CD4-positive, alpha-beta memory T cell (primary cell): ENCODE data around the gene MAGIX. TPM values are rescaled to one million over a fixed set of nuclear protein-coding genes. Genes with fewer than 3 reads are reported as not detected.
A peak's percentile ranks its signal among the peaks of the same experiment; 100 is the strongest.
"Not testable (repeated sequence)": the region's sequence is repeated elsewhere in the genome, so short reads cannot be mapped to it uniquely, and the experiment has no call there.

ENCODE experiments used
- CTCF ChIA-PET: fragments of 350-600 bp; sonication (Branson Sonifier 250); formaldehyde crosslinking; loops from one replicate; lab custom pipeline; 2021; ENCODE audit warnings: inconsistent platforms; ENCODE audit not compliant: partially characterized antibody; lab: Charles Lee
- POLR2A ChIA-PET: fragments of 350-600 bp; sonication (Branson Sonifier 250); formaldehyde crosslinking; loops from one replicate; lab custom pipeline; 2021; ENCODE audit not compliant: partially characterized antibody; lab: Charles Lee
- DNase-seq, 5 donors: peaks; one replicate each; pipeline versions ENCODE4 v3.0.0 to v3.0.0-alpha.2; 2020 to 2022; ENCODE audit warnings: mixed read lengths in 1 of 5
- H3K27ac ChIP-seq: one replicate; pipeline ENCODE4 v1.7.0; 2013; ENCODE audit warnings: low read depth, low read length
- H3K27me3 ChIP-seq: 2 replicates; pipeline ENCODE4 v1.7.0; 2013; ENCODE audit warnings: mild to moderate bottlenecking, low read length, moderate library complexity; ENCODE audit not compliant: insufficient read depth
- H3K36me3 ChIP-seq: 2 replicates; pipeline ENCODE4 v1.7.0; 2013; ENCODE audit warnings: mild to moderate bottlenecking, low read length, moderate library complexity; ENCODE audit not compliant: insufficient read depth
- H3K4me1 ChIP-seq: 2 replicates; pipeline ENCODE4 v1.7.0; 2013; ENCODE audit warnings: mild to moderate bottlenecking, low read length, moderate library complexity; ENCODE audit not compliant: insufficient read depth
- H3K4me3 ChIP-seq, 2 donors: one replicate each; pipeline ENCODE4 v1.7.0; 2013; ENCODE audit warnings: low read length in 2 of 2, mild to moderate bottlenecking in 1 of 2
- H3K9me3 ChIP-seq, 2 donors: one replicate each; pipeline ENCODE4 v1.7.0; 2013; ENCODE audit warnings: low read length in 2 of 2, control low read depth in 1 of 2; ENCODE audit not compliant: control insufficient read depth in 1 of 2
- H3K27ac Mint-ChIP-seq, 7 donors: one replicate each; pipeline ENCODE4 v1.8.0; 2020 to 2021; ENCODE audit warnings: mixed read lengths in 7 of 7, mild to moderate bottlenecking in 6 of 7, inconsistent platforms in 3 of 7, moderate library complexity in 3 of 7
- H3K27me3 Mint-ChIP-seq, 2 donors: one replicate each; pipeline ENCODE4 v1.8.0; 2020 to 2021; ENCODE audit warnings: mixed read lengths in 2 of 2
- H3K36me3 Mint-ChIP-seq, 2 donors: one replicate each; pipeline ENCODE4 v1.8.0; 2020 to 2021; ENCODE audit warnings: mixed read lengths in 2 of 2, inconsistent platforms in 1 of 2, mild to moderate bottlenecking in 1 of 2
- H3K4me1 Mint-ChIP-seq, 4 donors: one replicate each; pipeline ENCODE4 v1.8.0; 2020 to 2021; ENCODE audit warnings: mixed read lengths in 4 of 4, mild to moderate bottlenecking in 1 of 4
- H3K4me3 Mint-ChIP-seq, 8 donors: one replicate each; pipeline ENCODE4 v1.8.0; 2020 to 2021; ENCODE audit warnings: mixed read lengths in 8 of 8, mild to moderate bottlenecking in 7 of 8, moderate library complexity in 6 of 8, inconsistent platforms in 3 of 8
- H3K9me3 Mint-ChIP-seq, 8 donors: one replicate each; pipeline ENCODE4 v1.8.0; 2020 to 2021; ENCODE audit warnings: mixed read lengths in 8 of 8, mild to moderate bottlenecking in 5 of 8, inconsistent platforms in 3 of 8, moderate library complexity in 1 of 8
- intact Hi-C: fragments of 100-400 bp; cut with micrococcal nuclease; formaldehyde crosslinking; loops from one replicate; pipeline ENCODE4 v1.15.1; 2023
- polyA plus RNA-seq, 2 donors: library from polyadenylated mRNA; unstranded; fragments of 300-500 nt; fragmentation: Illumina TruSeq; gene quantifications; one replicate each; pipeline ENCODE4 v1.2.3, GENCODE V29; 2021
- total RNA-seq, 2 experiments: library from RNA; stranded (reverse); gene quantifications; one replicate each; pipeline ENCODE4 v1.2.3, GENCODE V29; 2021

The MAGIX gene
- total and polyA plus RNA-seq, 4 experiments from 2014 or later: 0.21 to 2.2 (median 1.3) TPM

- intact Hi-C loops: loop anchor here (2.0 kb wide), 1 partner anchor 14 kb away; the partner anchor contains the start of gene PRICKLE3
- Histone ChIP-seq H3K4me1 (peaks cover 27% of the 10 kb centered on the region), H3K9me3 (no peaks in the 10 kb centered on the region), H3K27me3 (no peaks in the 10 kb centered on the region), H3K27ac (peak overlapping the region; percentile 76), H3K36me3 (peaks cover 10% of the 10 kb centered on the region), H3K4me3 (peak overlapping the region; percentile 52 to 54)
- peak; percentile 49 to 75 (median 58) for DNase-seq
- Mint-ChIP-seq H3K9me3 (peaks cover 0 to 1% (median 0%) of the 10 kb centered on the region in 8 donors), H3K4me1 (peaks cover 14 to 42% (median 23%) of the 10 kb centered on the region in 4 donors), H3K27ac (peak overlapping the region; percentile 85 to 93 (median 86)), H3K4me3 (peak overlapping the region; percentile 84 to 91 (median 88)), H3K27me3 (no peaks in the 10 kb centered on the region), H3K36me3 (peaks cover 11 to 33% of the 10 kb centered on the region in 2 donors)
- ChIA-PET CTCF (interaction anchor here (1.0 to 1.1 kb wide), 2 partner anchors 8 to 30 kb away, joined by 4 to 5 read pairs; no protein-coding TSS in a partner anchor), POLR2A (interaction anchor here (0.8 to 2.5 kb wide), 13 partner anchors 9 to 215 kb away, joined by 3 to 15 read pairs (median 5); partner anchors contain the start of genes KCND1, OTUD5, PPP1R3F and WDR45)
Measured at GRCh38 chrX:49172280-49172780, 9.8 kb downstream of the MAGIX start.

- H3K27ac Mint-ChIP-seq: peak overlapping the region; percentile 34 to 91 (median 85)
- peaks cover 15% of the 10 kb centered on the region for H3K4me1 ChIP-seq
- H3K27me3 Mint-ChIP-seq, POLR2A ChIA-PET, CTCF ChIA-PET, H3K4me3 ChIP-seq, H3K9me3 ChIP-seq, H3K27me3 ChIP-seq, H3K9me3 Mint-ChIP-seq, DNase-seq: not testable (repeated sequence)
- H3K36me3 ChIP-seq: peaks cover 10% of the 10 kb centered on the region
- H3K4me1 Mint-ChIP-seq: peaks cover 8 to 40% (median 15%) of the 10 kb centered on the region in 4 donors
- peaks cover 14 to 37% of the 10 kb centered on the region in 2 donors for H3K36me3 Mint-ChIP-seq
- intact Hi-C loops: loop anchor here (2.0 kb wide), 1 partner anchor 13 kb away; the partner anchor contains the start of gene PRICKLE3
- H3K4me3 Mint-ChIP-seq: peak overlapping the region in 5 of 8 donors; percentile 81 to 90 (median 86)
- H3K27ac ChIP-seq: peak overlapping the region; percentile 76
Measured at GRCh38 chrX:49173544-49173943, 11.0 kb downstream of the MAGIX start.

- ChIA-PET CTCF (no interaction called here), POLR2A (interaction anchor here (1.1 to 1.7 kb wide), 2 partner anchors 8 to 16 kb away, joined by 5 to 6 read pairs; no protein-coding TSS in a partner anchor)
- Histone ChIP-seq H3K4me1 (peaks cover 15% of the 10 kb centered on the region), H3K27ac (no peak overlapping the region), H3K36me3 (peaks cover 10% of the 10 kb centered on the region), H3K27me3 (no peaks in the 10 kb centered on the region), H3K9me3 (no peaks in the 10 kb centered on the region), H3K4me3 (no peak overlapping the region)
- peaks cover 8 to 35% (median 15%) of the 10 kb centered on the region in 4 donors for H3K4me1 Mint-ChIP-seq
- H3K27me3 Mint-ChIP-seq: no peaks in the 10 kb centered on the region
- peaks cover 0 to 1% (median 0%) of the 10 kb centered on the region in 8 donors for H3K9me3 Mint-ChIP-seq
- intact Hi-C loops: no loop called here
- DNase-seq: no peak
- H3K36me3 Mint-ChIP-seq: peaks cover 14 to 44% of the 10 kb centered on the region in 2 donors
- H3K27ac Mint-ChIP-seq: peak overlapping the region in 3 of 7 donors; percentile 42 to 73 (median 73)
- no peak overlapping the region for H3K4me3 Mint-ChIP-seq
Measured at GRCh38 chrX:49174723-49175122, 12.2 kb downstream of the MAGIX start.

GRCh38 chrX:49175435-49176274 is 13.1 kb downstream of the MAGIX start:
- POLR2A ChIA-PET: interaction anchor here (1.1 to 1.7 kb wide), 2 partner anchors 9 to 15 kb away, joined by 5 to 6 read pairs; no protein-coding TSS in a partner anchor

GRCh38 chrX:49176421-49177326 is 14.1 kb downstream of the MAGIX start:
- H3K4me3 ChIP-seq: no peak overlapping the region

More at GRCh38 chrX:49175435-49176274, 13.1 kb downstream of the MAGIX start:
- H3K9me3 Mint-ChIP-seq: peaks cover 0 to 1% (median 0%) of the 10 kb centered on the region in 8 donors
- Histone ChIP-seq H3K9me3 (no peaks in the 10 kb centered on the region), H3K4me1 (peaks cover 15% of the 10 kb centered on the region), H3K36me3 (peaks cover 10% of the 10 kb centered on the region), H3K27me3 (no peaks in the 10 kb centered on the region), H3K27ac (no peak overlapping the region), H3K4me3 (no peak overlapping the region)
- H3K27ac Mint-ChIP-seq: peak overlapping the region in 2 of 7 donors; percentile 22 to 59
- DNase-seq: no peak
- CTCF ChIA-PET: interaction anchor here (0.9 kb wide), 1 partner anchor 9 kb away, joined by 3 read pairs; no protein-coding TSS in a partner anchor
- peaks cover 8 to 35% (median 15%) of the 10 kb centered on the region in 4 donors for H3K4me1 Mint-ChIP-seq
- no peaks in the 10 kb centered on the region for H3K27me3 Mint-ChIP-seq
- intact Hi-C loops: no loop called here
- peaks cover 14 to 49% of the 10 kb centered on the region in 2 donors for H3K36me3 Mint-ChIP-seq
- no peak overlapping the region for H3K4me3 Mint-ChIP-seq

GRCh38 chrX:49177338-49177833 is 14.8 kb downstream of the MAGIX start:
- intact Hi-C loops: no loop called here
- peaks cover 8 to 27% (median 15%) of the 10 kb centered on the region in 4 donors for H3K4me1 Mint-ChIP-seq
- Histone ChIP-seq H3K9me3 (no peaks in the 10 kb centered on the region), H3K36me3 (peaks cover 10% of the 10 kb centered on the region), H3K27ac (no peak overlapping the region), H3K4me1 (peaks cover 15% of the 10 kb centered on the region), H3K4me3 (no peak overlapping the region), H3K27me3 (no peaks in the 10 kb centered on the region)
- H3K27me3 Mint-ChIP-seq: no peaks in the 10 kb centered on the region
- DNase-seq: peak in 1 of 5 donors; percentile 19
- peaks cover 0 to 1% (median 0%) of the 10 kb centered on the region in 8 donors for H3K9me3 Mint-ChIP-seq
- POLR2A ChIA-PET: interaction anchor here (0.6 to 2.6 kb wide), 3 partner anchors 11 to 68 kb away, joined by 3 to 14 read pairs (median 3); no protein-coding TSS in a partner anchor
- no peak overlapping the region for H3K4me3 Mint-ChIP-seq
- peaks cover 17 to 55% of the 10 kb centered on the region in 2 donors for H3K36me3 Mint-ChIP-seq
- peak overlapping the region in 4 of 7 donors; percentile 8 to 68 (median 66) for H3K27ac Mint-ChIP-seq
- CTCF ChIA-PET: interaction anchor here (0.9 to 1.5 kb wide), 4 partner anchors 10 to 230 kb away, joined by 3 to 9 read pairs (median 3); no protein-coding TSS in a partner anchor

More at GRCh38 chrX:49176421-49177326, 14.1 kb downstream of the MAGIX start:
- Histone ChIP-seq H3K27ac (no peak overlapping the region), H3K36me3 (peaks cover 10% of the 10 kb centered on the region), H3K9me3 (no peaks in the 10 kb centered on the region), H3K4me1 (peaks cover 15% of the 10 kb centered on the region), H3K27me3 (no peaks in the 10 kb centered on the region)
- Mint-ChIP-seq H3K27ac (peak overlapping the region in 3 of 7 donors; percentile 48 to 75 (median 53)), H3K9me3 (peaks cover 0 to 1% (median 0%) of the 10 kb centered on the region in 8 donors), H3K27me3 (no peaks in the 10 kb centered on the region), H3K4me1 (peaks cover 8 to 32% (median 15%) of the 10 kb centered on the region in 4 donors), H3K4me3 (no peak overlapping the region), H3K36me3 (peaks cover 14 to 52% of the 10 kb centered on the region in 2 donors)
- CTCF ChIA-PET: interaction anchor here (0.9 to 1.5 kb wide), 5 partner anchors 10 to 230 kb away, joined by 3 to 9 read pairs (median 3); no protein-coding TSS in a partner anchor
- intact Hi-C loops: no loop called here
- DNase-seq: no peak
- POLR2A ChIA-PET: interaction anchor here (0.6 to 2.6 kb wide), 3 partner anchors 10 to 67 kb away, joined by 3 to 14 read pairs (median 3); no protein-coding TSS in a partner anchor
